NCI-H2107 treated with DMSO at 0.1 percent for 48 hours (cell line): ENCODE measurements around the gene ING2.

Experiments
- DNase-seq: peaks from one replicate; lab custom pipeline; 2025; ENCODE audit not compliant: unreplicated experiment; lab: John Stamatoyannopoulos, UW

Gene ING2

GRCh38 chr4:183499389-183499788 is 5.5 kb upstream of the ING2 start:
- DNase-seq = peak; percentile 43

GRCh38 chr4:183499801-183500200 is 5.1 kb upstream of the ING2 start:
- no peak for DNase-seq

GRCh38 chr4:183503497-183504063 is 1.3 kb upstream of the ING2 start:
- DNase-seq = no peak

- peak; percentile 62 for DNase-seq
These were observed 561 bp upstream of the ING2 start for GRCh38 chr4:183504064-183504929.

GRCh38 chr4:183505611-183506388 is 942 bp downstream of the ING2 start:
- peak; percentile 13 for DNase-seq

- no peak for DNase-seq
These were observed 1.5 kb downstream of the ING2 start for GRCh38 chr4:183506389-183506735.

GRCh38 chr4:183507925-183508696 is 3.3 kb downstream of the ING2 start:
- no peak for DNase-seq

GRCh38 chr4:183508697-183509335 is 4.0 kb downstream of the ING2 start:
- DNase-seq = no peak

GRCh38 chr4:183515411-183515810 is 10.6 kb downstream of the ING2 start:
- DNase-seq = no peak

GRCh38 chr4:183517194-183517593 is 12.3 kb downstream of the ING2 start:
- no peak for DNase-seq

GRCh38 chr4:183517781-183518180 is 12.9 kb downstream of the ING2 start:
- no peak for DNase-seq

GRCh38 chr4:183522821-183523220 is 18.0 kb downstream of the ING2 start:
- DNase-seq = no peak

GRCh38 chr4:183527326-183527725 is 22.5 kb downstream of the ING2 start:
- DNase-seq = no peak

- DNase-seq = no peak
These were observed 28.0 kb downstream of the ING2 start for GRCh38 chr4:183532821-183533220.

GRCh38 chr4:183533698-183534097 is 28.8 kb downstream of the ING2 start:
- no peak for DNase-seq

- DNase-seq = no peak
These were observed 35.7 kb downstream of the ING2 start for GRCh38 chr4:183540410-183541009.

- no peak for DNase-seq
These were observed 36.3 kb downstream of the ING2 start for GRCh38 chr4:183541010-183541751.

GRCh38 chr4:183541752-183542040 is 36.8 kb downstream of the ING2 start:
- no peak for DNase-seq

- no peak for DNase-seq
These were observed 38.6 kb downstream of the ING2 start for GRCh38 chr4:183543435-183543834.

- DNase-seq = no peak
These were observed 39.3 kb downstream of the ING2 start for GRCh38 chr4:183544109-183544508.
